Ovary (tissue), 9 donors: Measurements from ENCODE around the gene YBX2. TPM values are rescaled to one million over a fixed set of nuclear protein-coding genes. Genes with fewer than 3 reads are reported as not detected.

ENCODE experiments used
- DNase-seq, 5 donors: peaks; one replicate each; pipeline ENCODE4 v3.0.0-alpha.2; 2019 to 2020
- H3K27ac ChIP-seq, 2 donors: fragments of 200-600 bp; one replicate each; pipeline versions ENCODE4 v1.5.1 to v1.8.0; 2019 to 2022
- H3K27me3 ChIP-seq: fragments of 200-600 bp; one replicate; pipeline ENCODE4 v1.8.0; 2022
- H3K36me3 ChIP-seq: fragments of 200-600 bp; sonication (generic); one replicate; pipeline ENCODE4 v1.5.1; 2019
- H3K4me1 ChIP-seq: one replicate; pipeline ENCODE4 v1.8.1; 2013; ENCODE audit warnings: mild to moderate bottlenecking, moderate library complexity; ENCODE audit not compliant: insufficient read depth
- H3K4me3 ChIP-seq: fragments of 200-600 bp; sonication (generic); one replicate; pipeline ENCODE4 v1.5.1; 2017
- H3K9me3 ChIP-seq, 2 donors: fragments of 200-600 bp in 1 of 2; sonication (generic) in 1 of 2; one replicate each; pipeline versions ENCODE4 v1.5.1 to v1.8.1; 2013 to 2019; ENCODE audit warnings: mild to moderate bottlenecking in 1 of 2, moderate library complexity in 1 of 2
- CTCF ChIP-seq, 3 donors: fragments of 450-650 bp in 2 of 3; fragments of 200-600 bp in 1 of 3; IDR thresholded peaks; one replicate each; pipeline versions ENCODE4 v1.5.1 to v1.8.0; 2016 to 2022; ENCODE audit warnings: antibody characterized with exemption in 3 of 3, mild to moderate bottlenecking in 1 of 3
- EP300 ChIP-seq: sonication (generic); formaldehyde crosslinking; IDR thresholded peaks from one replicate; pipeline ENCODE4 v1.6.1; 2017; ENCODE audit warnings: antibody characterized with exemption
- POLR2A ChIP-seq: fragments of 450-650 bp; IDR thresholded peaks from one replicate; pipeline ENCODE4 v1.6.1; 2017; ENCODE audit warnings: antibody characterized with exemption, mild to moderate bottlenecking, moderate library complexity
- WGBS, 3 donors: extraction: QIAGEN DNeasy Blood & Tissue Kit in 1 of 3; methylation state at CpG; one replicate each; pipeline versions ENCODE4 v1.1.5 to v1.1.7; 2013 to 2017; 5-methylcytosine and 5-hydroxymethylcytosine counted together
- intact Hi-C, 4 donors: fragments of 100-400 bp; cut with DNase I; formaldehyde crosslinking; loops; one replicate each; pipeline versions ENCODE4 v1.11.0 to v1.15.1; 2022 to 2023
- polyA plus RNA-seq, 2 donors: library from polyadenylated mRNA; stranded (reverse); fragments of 200-250 nt in 1 of 2; fragments of 350-450 nt in 1 of 2; fragmentation: Illumina TruSeq in 1 of 2; extraction: RNeasy Lipid Tissue Mini Kit (QIAGEN cat#74804) in 1 of 2; gene quantifications; one replicate each; pipeline ENCODE4 v1.2.3, GENCODE V29; 2013 to 2014
- total RNA-seq, 7 donors: library from RNA; depleted of rRNA in 2 of 7; stranded (reverse); fragments of >200 nt in 2 of 7; fragmentation: NEBNext Ultra II Directional in 3 of 7; extraction: Animal tissue kit (Norgen Biotek cat#: 25700) in 3 of 7; gene quantifications; one replicate each; pipeline versions ENCODE4 v1.1.0 to v1.2.4, GENCODE V29; 2016 to 2023
- donor health status: DM: no; HTN: no; CAD: no; lungs with moderate emphysema.
- donor health status: DM: no; HTN: no; CAD: no.
- donor health status: Bipolar disorder and iron deficiency.
- donor health status: DM: yes; HTN: yes; CAD: no.
- donor health status: DM: no; HTN: no; CAD: no.
- donor health status: DM: yes; HTN: yes; CAD: no.

Gene YBX2
- total and polyA plus RNA-seq, 9 donors, result 0.30 to 1.8 (median 0.64) TPM; not detected in 3

DNA sequence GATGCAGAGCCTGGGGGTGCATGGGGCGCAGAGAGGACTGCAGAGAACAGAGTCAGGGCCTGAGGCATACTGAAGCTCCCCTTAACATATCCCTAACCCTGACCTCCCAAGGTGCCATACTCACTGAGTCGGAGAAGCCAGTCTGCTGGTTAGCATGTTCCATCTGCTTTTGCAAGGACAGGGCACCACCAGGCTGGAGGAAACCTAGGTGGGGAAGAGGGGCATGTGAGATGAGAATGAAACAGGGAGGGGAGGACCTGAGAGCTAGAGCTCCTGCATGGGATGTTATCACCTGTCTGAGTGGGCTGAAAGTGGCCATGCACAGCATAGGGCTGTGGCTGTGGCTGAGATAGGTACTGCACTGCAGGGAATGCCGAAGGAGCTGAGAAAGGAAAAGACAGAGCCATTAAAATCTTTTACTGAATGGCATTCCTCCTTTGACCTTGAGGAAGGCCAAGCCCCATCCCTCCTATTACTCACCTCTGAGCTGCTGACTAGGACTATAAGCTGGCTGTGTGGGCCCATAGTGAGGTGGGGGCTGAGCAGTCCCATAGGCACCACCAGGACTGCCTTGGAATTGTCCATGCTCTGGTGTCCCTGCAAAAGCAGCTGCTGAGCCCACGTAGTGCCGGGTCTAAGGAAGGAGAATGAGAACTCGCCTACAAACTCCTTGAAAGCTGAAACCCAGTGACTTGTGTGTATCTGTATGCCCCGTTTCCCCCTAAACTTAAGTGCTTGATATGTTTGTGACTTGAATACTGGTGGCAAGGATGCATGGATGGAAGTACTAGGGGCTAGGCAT is 18.9 kb upstream of the YBX2 start:
- TF ChIP-seq CTCF (IDR thresholded peaks at IDR 0.05), result no peak
- no peak for TF ChIP-seq POLR2A
- TF ChIP-seq EP300, result no peak
- no peaks in the 10 kb centered on the region for H3K9me3 ChIP-seq
- 73 to 77% (median 75%) methylated on average over 7 of the region's 7 CpGs for WGBS, 3 donors
- no peak for DNase-seq
- intact Hi-C loops, result no loop called here
- no peak overlapping the region for H3K27ac ChIP-seq
- H3K27me3 ChIP-seq, result no peaks in the 10 kb centered on the region
- H3K36me3 ChIP-seq, result no peaks in the 10 kb centered on the region
- H3K4me3 ChIP-seq, result no peak overlapping the region
- peaks cover 13% of the 10 kb centered on the region for H3K4me1 ChIP-seq

DNA sequence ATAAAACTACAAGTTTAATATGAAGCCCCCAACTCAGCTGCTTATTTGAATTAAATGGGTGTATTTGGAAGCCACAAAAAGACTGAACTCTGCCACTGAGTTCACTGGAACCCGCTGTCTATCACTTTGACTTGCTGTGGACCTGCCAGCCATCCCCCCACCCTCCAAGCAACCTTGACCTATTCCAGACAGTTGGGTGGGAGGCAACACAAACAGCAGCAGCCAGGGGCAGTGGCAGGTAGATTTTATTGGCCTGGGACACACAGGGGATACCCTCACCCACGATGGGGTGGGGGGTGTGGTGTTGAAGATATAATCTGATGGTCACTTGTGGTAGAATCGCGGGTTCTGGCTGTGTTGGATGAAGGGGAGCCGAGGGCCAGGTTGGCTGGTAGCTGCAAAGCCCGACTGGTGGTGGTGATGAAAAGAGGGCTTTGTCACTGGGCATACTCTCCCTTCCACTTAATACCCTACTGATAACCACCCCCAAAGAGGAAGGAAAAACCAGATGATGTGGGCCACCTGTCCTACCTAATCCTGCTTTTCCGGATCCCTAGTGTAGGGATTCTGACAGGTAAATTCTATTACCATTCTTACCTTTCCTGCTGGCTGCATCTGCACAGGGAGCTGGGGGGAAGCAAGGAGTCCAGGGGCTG is 18.1 kb upstream of the YBX2 start:
- Histone ChIP-seq H3K27me3 (no peaks in the 10 kb centered on the region), H3K4me3 (no peak overlapping the region), H3K4me1 (peaks cover 13% of the 10 kb centered on the region), H3K9me3 (no peaks in the 10 kb centered on the region), H3K36me3 (no peaks in the 10 kb centered on the region), H3K27ac (no peak overlapping the region)
- no peak for DNase-seq
- TF ChIP-seq CTCF (IDR thresholded peaks at IDR 0.05), result no peak
- TF ChIP-seq POLR2A, result no peak
- no peak for TF ChIP-seq EP300
- WGBS, 3 donors, result 57 to 70% (median 59%) methylated on average over 7 of the region's 7 CpGs
- intact Hi-C loops, result no loop called here

- H3K36me3 ChIP-seq, result no peaks in the 10 kb centered on the region
- H3K27me3 ChIP-seq, result no peaks in the 10 kb centered on the region
- WGBS, 3 donors, result 65 to 69% (median 68%) methylated on average over 7 of the region's 7 CpGs
- intact Hi-C loops, result no loop called here
- H3K4me3 ChIP-seq, result no peak overlapping the region
- H3K9me3 ChIP-seq, result no peaks in the 10 kb centered on the region
- TF ChIP-seq POLR2A, result no peak
- no peak for TF ChIP-seq EP300
- no peak for TF ChIP-seq CTCF (IDR thresholded peaks at IDR 0.05)
- H3K27ac ChIP-seq, result no peak overlapping the region
- DNase-seq, result no peak
- peaks cover 13% of the 10 kb centered on the region for H3K4me1 ChIP-seq
Observed at GRCh38 chr17:7311110-7311705, 16.8 kb upstream of the YBX2 start.

GRCh38 chr17:7309628-7310027 is 15.2 kb upstream of the YBX2 start:
- H3K4me1 ChIP-seq, result peaks cover 13% of the 10 kb centered on the region
- H3K27me3 ChIP-seq, result no peaks in the 10 kb centered on the region
- no peaks in the 10 kb centered on the region for H3K36me3 ChIP-seq
- no peak overlapping the region for H3K4me3 ChIP-seq
- WGBS, 3 donors, result 85 to 92% (median 85%) methylated on average over 12 of the region's 12 CpGs
- TF ChIP-seq EP300, result no peak
- no peak for TF ChIP-seq CTCF (IDR thresholded peaks at IDR 0.05)
- no peak for TF ChIP-seq POLR2A
- H3K9me3 ChIP-seq, result no peaks in the 10 kb centered on the region
- no peak for DNase-seq
- H3K27ac ChIP-seq, result no peak overlapping the region
- intact Hi-C loops, result loop anchor here in 1 of 4 donors (5.0 kb wide), 1 partner anchor 263 kb away; no protein-coding TSS in a partner anchor
